GM15510 (cell line): ENCODE data around the gene HOXB13.

Experiments used
- POLR2A ChIP-seq: IDR thresholded peaks from 3 replicates; pipeline ENCODE4 v1.6.1; 2011; ENCODE audit warnings: borderline replicate concordance; ENCODE audit not compliant: insufficient read length; ENCODE audit errors: extremely low read depth

The HOXB13 gene

GRCh38 chr17:48701864-48702532 is 26.6 kb downstream of the HOXB13 start:
- no peak for TF ChIP-seq POLR2A

GRCh38 chr17:48693178-48693577 is 35.4 kb downstream of the HOXB13 start:
- no peak for TF ChIP-seq POLR2A

GRCh38 chr17:48692049-48692448 is 36.5 kb downstream of the HOXB13 start:
- TF ChIP-seq POLR2A, result no peak

GRCh38 chr17:48690655-48691054 is 37.9 kb downstream of the HOXB13 start:
- no peak for TF ChIP-seq POLR2A

GRCh38 chr17:48681609-48682008 is 46.9 kb downstream of the HOXB13 start:
- TF ChIP-seq POLR2A, result no peak

GRCh38 chr17:48679385-48680096 is 49.0 kb downstream of the HOXB13 start:
- TF ChIP-seq POLR2A, result no peak

GRCh38 chr17:48678141-48678971 is 50.2 kb downstream of the HOXB13 start:
- no peak for TF ChIP-seq POLR2A

GRCh38 chr17:48676963-48677558 is 51.5 kb downstream of the HOXB13 start:
- TF ChIP-seq POLR2A, result no peak
